Stimulated activated CD8-positive, alpha-beta memory T cell treated with anti-CD3 and anti-CD28 coated beads, Interleukin-12 subunit alpha, Interleukin-12 subunit beta, amount 100 ng/mL, for 24 hours (primary cell): Measurements from ENCODE around the gene MRTFA.
"Not testable (repeated sequence)": the region's sequence is repeated elsewhere in the genome, so short reads cannot be mapped to it uniquely, and the experiment has no call there.

ENCODE experiments used
- DNase-seq: peaks from one replicate; pipeline ENCODE4 v3.0.0-alpha.2; 2020; ENCODE audit errors: extremely low read depth

The MRTFA gene

DNA sequence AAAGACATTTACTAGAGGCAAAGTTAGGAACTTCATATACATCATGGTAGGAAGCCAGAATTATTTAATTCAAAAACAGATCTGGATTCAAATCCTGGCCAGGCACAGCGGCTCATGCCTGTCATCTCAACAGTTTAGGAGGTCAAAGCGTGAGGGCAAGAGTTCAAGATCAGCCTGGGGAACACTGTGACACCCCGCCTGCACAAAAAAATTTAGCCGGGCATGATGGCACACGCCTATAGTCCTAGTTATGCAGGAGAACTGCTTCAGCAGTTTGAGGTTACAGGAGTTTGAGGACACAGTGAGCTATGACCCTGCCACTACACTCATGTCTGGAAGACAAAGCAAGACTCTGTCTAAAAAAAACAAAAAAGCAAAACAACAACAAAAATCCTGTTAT lies 8.9 kb downstream of the MRTFA start:
- no peak for DNase-seq

DNA sequence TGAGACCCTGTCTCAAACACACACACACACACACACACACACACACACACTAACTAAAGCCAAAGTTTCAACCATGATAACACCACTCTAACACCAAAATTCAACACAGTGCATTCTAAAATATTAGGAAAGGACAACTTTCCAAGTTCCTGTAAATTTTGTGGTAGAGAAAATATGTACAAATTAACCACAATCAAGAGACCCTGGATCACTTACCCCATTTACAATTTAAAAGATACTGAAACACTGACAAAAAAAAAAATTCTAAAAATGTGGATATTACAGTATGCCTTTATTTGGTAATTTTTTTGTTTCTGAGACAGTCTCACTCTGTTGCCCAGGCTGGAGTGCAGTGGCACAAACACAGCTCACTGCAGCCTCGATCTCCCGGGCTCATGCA lies 9.7 kb downstream of the MRTFA start:
- no peak for DNase-seq

DNA sequence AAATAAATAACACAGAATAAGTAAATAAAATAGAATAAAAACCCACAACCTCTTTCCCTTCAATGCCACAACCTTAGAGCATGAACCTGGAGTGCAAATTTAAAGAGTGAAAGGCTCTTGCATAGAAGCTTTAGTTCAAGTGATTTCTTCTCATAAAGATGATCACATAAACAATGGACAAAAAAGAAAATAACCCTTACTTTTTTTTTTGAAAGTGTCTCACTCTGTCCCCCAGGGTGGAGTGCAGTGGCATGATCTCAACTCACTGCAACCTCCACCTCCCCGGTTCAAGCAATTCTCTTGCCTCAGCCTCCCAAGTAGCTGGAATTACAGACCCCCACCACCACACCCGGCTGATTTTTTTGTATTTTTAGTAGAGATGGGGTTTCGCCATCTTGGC lies 10.7 kb downstream of the MRTFA start:
- DNase-seq: not testable (repeated sequence)

DNA sequence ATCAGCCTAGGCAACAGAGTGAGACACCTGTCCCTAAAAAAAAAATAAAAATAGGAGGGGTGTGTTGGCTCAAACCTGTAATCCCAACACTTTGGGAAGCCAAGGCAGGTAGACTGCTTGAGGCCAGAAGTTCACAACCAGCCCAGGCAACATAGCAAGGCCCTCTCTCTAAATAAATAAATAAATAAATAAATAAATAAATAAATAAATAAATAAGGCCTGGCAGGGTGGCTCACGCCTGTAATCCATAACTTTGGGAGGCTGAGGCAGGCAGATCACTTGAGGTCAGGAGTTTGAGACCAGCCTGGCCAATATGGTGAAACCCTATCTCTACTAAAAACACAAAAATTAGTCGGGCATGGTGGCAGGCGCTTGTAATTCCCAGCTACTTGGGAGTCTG lies 11.2 kb downstream of the MRTFA start:
- DNase-seq: not testable (repeated sequence)

DNA sequence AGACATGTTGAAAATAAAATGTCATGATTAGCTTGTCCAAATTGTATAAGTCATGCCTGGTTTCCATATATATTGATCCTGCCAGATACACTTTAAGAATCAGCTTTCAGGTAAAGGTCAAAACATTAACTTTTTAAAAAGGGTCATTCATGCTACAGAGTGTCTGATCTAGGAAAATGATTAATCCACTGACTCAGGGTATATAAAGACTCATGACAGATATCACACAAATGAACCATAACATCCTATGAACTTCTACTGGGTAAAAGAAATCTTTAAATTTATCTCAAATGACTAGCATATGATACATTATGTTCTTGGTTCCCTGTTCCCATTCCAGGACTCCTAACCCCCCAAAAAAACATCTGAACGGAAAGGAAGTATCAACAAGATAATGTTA lies 11.7 kb downstream of the MRTFA start:
- no peak for DNase-seq

DNA sequence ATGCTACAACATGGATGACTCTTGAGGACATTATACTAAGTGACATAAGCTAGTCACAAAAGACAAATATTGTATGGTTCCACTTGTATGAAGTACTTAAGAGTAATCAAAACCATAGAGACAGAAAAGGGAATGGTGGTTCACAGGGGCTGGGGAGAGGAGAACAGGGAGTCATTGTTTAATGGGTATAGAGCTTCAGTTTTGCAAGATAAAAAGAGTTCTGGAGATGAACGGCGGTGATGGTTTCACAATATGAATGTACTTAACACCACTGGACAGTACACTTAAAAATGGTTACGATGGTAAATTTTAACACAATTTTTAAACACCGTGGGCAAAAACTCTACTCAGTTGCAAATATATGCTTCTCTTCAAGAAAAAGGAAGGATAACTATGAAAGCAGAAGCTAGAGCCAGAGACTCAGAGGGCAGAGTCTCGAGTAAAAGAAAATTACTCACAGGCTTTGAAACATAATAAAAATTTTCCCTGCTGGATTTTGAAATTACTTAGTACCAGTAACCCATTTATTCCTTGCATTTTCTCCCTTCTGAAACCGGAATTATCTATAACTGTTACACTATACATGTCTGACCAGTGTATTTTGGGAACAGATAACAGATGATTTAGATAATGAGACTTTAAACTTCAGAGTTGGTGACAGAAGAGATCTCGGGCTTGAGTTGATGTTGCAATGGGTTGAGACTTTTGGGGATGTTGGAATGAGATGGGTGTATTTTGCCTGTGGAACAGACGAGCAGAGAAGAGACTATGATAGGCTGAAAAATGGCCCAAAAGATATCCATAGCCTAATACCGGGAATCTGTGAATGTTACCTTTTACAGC lies 15.0 kb downstream of the MRTFA start:
- DNase-seq: no peak

DNA sequence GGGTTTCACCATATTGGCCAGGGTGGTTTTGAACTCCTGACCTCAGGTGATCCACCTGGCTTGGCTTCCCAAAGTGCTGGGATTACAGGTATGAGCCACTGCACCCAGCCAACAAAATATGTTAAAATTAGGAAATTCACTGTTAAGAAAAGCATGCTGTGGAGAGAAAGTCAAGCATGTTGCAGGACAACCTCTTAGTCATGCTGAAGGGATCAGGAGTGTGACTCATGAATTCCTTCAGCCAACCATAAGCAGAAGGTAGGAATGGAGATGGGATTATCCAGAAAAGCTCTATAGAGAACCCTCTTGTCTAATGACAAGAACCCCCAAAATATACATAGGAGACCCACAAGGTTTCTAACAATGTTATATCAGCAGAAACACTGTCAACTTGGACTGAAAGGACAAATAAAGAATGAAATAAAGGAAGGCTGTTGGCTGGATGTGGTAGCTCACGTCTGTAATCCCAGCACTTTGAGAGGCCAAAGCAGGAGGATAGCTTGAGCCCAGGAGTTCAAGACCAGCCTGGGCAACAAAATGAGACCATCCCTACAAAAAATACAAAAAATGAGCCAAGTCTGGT lies 16.0 kb downstream of the MRTFA start:
- no peak for DNase-seq

DNA sequence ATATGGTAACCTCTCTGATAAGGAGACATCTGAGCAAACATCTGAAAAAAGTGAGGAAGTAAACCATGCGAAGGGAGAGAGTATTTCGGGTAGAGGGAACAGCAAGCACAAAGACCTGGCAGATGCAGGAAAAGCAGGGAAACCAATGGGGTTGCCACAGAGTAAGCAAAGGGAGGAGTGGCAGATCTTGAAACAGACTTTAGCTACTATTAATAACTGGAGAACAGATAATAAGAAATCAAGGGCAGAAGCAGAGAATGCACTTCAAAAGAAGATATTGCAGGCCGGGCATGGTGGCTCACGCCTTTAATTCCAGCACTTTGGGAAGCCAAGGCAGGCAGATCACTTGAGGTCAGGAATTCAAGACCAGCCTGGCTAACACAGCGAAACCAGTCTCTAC lies 18.1 kb downstream of the MRTFA start:
- DNase-seq: no peak

DNA sequence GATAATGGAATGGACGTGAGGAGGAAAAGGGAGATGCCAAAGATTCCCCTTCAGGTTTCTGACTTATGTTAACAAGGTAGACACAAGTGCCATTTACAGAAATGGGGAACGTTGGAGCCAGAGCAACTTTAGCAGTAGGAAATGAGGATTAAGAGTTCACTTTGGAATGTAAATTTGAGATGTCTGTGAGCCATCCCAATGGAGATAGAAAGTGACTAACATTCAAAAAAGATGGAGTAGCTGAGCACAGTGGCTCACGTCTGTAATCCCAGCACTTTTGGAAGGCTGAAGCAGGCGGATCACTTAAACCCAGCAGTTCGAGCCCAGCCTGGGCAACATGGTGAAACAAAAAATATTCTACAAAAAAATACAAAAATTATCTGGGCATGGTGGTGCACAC lies 19.9 kb downstream of the MRTFA start:
- no peak for DNase-seq

DNA sequence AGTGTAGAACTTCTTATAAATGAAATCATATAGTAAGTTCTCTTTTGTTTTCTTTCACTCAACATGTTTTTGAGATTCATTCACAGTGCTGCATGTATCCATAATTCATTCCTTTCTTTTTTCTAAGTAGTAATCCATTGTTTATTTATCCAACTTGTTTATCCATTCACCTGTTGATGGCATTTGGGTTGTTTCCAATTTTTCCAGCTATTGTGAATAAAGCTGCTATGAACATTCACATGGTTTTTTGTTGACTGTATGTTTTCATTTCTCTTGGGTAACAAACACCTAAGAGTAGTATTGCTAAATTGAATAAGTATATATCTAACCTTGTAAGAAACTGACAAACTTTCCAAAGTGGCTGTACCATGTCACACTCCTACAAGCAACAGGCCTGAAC lies 23.5 kb downstream of the MRTFA start:
- no peak for DNase-seq

DNA sequence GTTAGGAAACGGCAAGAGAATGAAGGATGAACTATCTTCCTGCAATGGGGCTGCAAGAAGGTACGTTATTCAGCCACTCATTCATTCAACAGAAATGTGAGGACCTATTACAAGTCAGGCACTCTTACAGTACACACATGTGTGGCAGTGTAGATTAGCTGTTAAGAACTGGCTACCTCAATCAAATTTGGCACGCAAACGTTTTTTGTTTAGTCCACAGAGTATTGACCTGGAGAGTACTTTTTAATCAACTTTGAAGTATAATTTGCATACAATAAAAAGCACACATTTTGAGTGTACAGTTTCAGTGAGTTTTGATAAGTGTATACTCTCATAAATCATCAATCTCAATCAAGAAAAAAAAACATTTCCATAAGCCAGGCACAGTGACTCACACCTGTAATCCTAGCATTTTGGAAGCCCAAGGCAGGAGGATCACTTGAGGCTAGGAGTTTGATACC lies 24.2 kb downstream of the MRTFA start:
- no peak for DNase-seq

DNA sequence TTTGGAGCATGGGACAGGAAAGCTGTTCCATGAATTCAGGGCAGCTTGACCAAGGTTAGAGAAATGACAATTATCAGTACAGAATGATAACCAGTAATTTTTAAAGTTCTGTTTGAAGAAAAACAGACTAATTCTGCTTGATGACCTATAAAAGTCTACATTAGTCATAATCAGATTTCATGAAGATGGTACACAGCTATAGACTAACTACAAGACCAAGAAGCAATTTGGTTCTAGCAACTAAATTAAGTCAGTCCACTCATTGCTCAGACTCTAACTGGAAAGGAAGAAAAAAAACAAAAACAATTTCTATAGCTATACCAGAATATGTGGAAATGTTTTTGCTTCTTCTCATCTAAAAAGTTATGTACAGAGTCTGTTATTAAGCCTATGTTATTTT lies 24.9 kb downstream of the MRTFA start:
- no peak for DNase-seq

DNA sequence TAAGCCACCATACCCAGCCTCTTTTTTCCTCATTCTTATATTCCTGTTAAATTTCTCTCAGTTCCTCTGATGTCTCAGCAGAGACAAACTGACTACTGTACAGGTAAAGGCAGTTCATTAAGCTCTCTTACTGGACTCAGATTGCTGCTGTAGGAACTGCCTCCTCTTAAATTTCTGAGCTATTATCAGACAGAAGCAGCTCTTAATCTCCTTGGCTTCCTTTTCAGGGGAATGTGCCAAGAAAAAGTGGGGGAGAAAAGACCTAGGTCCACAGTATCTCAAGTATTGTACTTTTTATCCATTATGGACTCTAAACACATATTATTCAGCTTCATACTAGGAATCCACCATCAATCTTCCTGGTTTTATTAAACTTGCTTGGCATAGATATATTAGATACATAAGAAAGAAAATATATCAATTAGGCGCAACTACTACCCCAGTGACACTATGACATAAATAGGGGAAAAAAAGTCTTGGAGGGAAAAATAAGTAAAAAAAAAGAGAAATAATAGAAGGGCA lies 26.1 kb downstream of the MRTFA start:
- no peak for DNase-seq

DNA sequence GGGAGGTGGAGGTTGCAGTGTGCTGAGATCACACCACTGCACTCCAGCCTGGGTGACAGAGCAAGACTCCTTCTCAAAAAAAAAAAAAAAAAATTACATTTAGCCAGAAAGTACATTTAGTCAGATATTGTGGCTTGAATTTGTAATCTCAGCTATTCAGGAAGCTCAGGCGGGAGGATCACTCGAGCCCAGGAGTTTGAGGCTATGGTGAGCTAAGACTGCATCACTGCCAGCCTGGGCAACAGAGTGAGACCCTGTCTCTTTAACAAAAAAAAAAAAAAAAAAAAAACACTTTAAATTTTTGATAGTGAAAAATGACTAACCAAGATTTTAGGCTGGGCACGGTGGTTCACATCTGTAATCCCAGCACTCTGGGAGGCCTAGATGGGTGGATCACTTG lies 27.3 kb downstream of the MRTFA start:
- no peak for DNase-seq

DNA sequence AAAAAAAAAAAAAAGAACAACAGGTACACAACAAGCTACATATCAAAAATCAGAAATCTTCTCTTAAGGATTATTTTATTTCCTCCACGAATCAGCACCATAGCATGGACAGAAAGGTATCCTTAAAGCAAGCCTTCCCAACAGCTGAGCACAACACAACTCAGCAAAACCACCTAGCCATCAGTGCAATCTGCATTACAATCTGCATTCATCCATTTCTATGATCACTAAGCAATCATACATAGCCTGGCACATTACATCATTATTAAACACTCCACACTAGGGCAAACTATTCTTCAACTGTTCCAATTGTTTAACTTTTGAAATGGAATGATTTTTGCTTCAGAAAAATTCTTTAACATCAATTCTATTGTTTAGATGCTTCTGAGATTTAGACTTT lies 29.0 kb downstream of the MRTFA start:
- DNase-seq: no peak

DNA sequence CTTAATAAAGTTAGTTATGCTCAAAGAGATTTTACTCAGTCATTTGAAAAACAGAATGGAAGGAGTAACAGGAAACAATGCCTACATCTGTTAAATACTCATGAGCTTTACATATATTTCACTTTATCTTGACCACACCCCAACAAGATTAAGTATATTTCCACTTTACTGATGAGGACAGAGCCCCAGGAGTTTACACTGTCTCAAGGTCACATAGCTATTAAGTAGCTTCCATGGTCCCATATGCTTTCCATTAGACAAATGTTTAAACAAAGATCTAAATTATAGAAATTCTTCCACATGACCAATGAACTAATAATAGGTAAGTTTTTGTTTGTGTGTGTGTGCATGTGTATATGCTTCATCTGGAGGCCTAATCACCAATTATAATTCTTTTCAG lies 30.2 kb downstream of the MRTFA start:
- no peak for DNase-seq

DNA sequence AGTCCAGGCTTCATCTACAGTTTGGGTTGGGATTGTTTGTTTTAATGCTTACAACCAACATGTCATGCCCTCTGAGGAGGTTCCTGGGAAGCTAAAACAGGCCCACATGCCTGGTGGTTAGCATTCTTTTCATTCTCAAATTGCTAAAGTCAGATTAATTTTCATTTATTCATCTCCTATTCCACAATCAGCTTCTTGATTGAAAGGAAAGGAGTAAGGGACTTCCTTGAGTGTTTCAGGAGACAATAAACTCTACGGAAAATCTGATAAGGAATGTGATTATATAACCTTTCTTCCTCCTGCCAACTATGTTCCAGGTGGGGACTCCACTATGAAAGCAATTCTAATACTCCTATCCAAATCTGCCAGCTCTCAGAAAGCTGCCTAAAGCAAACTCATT lies 30.8 kb downstream of the MRTFA start:
- no peak for DNase-seq

DNA sequence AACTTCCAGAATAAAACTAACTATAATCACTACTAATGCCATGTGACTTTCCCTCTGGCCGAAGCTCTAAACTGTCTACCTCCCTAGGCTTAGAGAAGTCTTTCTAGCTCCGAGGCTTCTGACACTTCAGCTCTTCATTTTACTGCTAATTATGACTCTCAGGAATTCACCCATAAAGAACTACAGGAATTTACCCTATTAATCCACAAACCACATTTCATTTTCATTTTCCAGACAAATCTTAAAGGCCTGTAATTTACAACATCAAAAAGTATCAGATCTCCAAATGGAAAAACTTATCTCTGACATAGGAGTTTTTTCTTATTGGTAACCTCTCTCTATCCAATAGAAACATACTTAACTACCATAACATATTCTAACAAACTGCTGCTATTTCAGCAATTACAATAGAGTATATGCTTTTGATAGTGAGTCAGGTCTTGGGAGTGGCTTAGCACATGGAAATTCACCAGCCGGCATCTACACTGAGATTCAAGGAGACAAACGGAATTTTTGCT lies 33.4 kb downstream of the MRTFA start:
- DNase-seq: no peak

DNA sequence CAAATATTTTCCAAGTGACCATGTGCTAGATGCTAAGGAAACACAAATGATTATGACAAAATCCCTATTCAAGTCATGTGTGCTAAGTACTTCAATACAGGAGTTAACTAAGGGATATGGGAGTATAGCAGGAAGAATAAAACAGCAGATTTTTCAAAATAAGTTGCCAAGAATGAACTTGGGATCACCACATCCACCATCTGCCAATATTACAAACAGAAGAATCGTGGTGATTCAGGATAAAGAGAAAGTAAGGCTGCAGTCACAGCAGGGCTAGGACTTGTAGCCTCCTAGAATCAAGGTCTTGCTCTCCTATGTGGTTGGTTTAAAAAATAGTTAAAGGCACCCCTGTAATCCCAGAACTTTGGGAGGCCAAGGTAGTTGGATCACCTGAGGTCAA lies 34.3 kb downstream of the MRTFA start:
- no peak for DNase-seq

DNA sequence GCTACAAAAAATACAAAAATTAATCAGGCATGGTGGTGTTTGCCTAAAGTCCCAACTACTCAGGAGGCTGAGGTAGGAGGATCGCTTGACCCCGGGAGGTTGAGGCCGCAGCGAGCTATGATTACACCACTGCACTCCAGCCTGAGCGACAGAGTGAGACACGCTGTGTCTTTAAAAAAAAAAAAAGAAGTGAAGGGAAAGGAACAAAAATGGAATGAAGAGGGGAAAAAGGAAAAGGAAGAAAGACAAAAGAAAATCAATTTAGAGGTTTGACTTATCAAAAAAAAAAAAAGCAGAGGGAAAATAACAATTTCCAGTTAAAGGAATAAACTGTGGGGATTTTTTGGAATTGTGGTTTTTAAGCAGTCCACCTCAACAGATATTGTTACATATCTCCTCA lies 36.8 kb downstream of the MRTFA start:
- no peak for DNase-seq

DNA sequence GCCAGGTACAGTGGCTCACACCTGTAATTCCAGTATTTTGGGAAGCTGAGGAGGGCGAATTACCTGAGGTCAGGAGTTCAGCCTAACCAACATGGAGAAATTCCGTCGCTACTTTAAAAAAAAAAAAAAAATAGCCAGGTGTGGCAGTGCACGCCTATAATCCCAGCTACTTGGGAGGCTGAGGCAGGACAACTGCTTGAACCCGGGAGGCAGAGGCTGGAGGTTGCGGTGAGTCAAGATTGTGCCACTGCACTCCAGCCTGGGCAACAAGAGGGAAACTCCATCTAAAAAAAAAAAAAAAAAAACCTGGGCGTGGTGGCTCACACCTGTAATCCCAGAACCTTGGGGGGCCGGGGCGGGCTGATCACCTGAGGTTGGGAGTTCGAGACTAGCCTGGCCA lies 37.8 kb downstream of the MRTFA start:
- DNase-seq: not testable (repeated sequence)

DNA sequence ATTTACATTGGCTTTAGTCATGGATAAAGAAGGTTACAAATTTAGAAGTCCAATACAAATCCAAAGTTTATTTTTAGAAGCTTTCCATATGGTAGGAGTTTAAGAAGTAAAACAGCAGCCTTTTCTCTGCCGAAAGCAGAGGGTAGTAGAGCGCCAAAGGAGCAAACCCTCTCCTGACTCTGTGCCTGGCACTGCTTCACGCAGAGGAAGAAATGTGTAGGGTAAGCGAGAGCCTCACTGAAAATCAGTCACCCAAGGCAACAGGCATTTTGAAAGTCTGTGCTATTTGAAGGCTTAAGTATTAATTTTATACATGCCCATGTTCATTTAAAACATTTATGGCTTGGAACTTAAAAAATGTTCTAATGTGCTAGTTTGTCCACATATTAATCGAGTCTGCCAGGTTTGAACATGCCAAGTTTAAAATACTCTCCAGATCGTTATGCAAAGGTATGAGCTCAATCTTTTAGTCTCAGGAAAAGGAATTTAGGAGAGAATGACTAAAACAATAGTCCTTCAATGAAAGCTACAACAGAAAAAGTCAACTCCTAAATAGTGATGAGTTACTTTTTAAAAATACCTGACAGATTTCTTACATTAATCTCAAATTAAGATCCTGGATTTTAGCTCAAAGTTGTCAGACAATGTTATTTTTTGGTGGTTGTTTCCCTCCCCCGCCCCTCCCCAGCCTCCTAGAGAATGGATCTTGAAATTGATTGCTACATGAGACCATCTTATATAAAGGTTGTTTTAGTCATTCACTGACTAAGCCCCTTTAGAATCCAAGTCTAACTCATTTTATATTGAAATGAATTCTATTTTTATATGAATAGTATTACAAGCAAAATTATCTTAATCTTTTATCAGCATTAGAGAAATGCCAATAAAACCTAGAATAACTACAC lies 38.7 kb downstream of the MRTFA start:
- no peak for DNase-seq
